ENCODE results near the gene CACNA2D4. TPM values are rescaled to one million over a fixed set of nuclear protein-coding genes. Genes with fewer than 3 reads are reported as not detected.
"Not testable (repeated sequence)": the region's sequence is repeated elsewhere in the genome, so short reads cannot be mapped to it uniquely, and the experiment has no call there.

The CACNA2D4 gene
- total RNA-seq, 1 donor, result 0.27 TPM

- H3K4me3 ChIP-seq (ENCODE audit: low read depth, low read length), result no peak overlapping the region
- DNase-seq (ENCODE audit: low read depth), result no peak
- no peak for TF ChIP-seq CTCF (IDR thresholded peaks at IDR 0.05; ENCODE audit: insufficient read depth, low read length)
These were observed 30.4 kb upstream of the CACNA2D4 start for GRCh38 chr12:1948883-1949282.

- no peak for TF ChIP-seq CTCF (IDR thresholded peaks at IDR 0.05; ENCODE audit: insufficient read depth, low read length)
- DNase-seq (ENCODE audit: low read depth), result peak; percentile 73
- no peak overlapping the region for H3K4me3 ChIP-seq (ENCODE audit: low read depth, low read length)
These were observed 28.6 kb upstream of the CACNA2D4 start for GRCh38 chr12:1947081-1947480.

- H3K4me3 ChIP-seq (ENCODE audit: low read depth, low read length), result no peak overlapping the region
- no peak for DNase-seq (ENCODE audit: low read depth)
- no peak for TF ChIP-seq CTCF (IDR thresholded peaks at IDR 0.05; ENCODE audit: insufficient read depth, low read length)
These were observed 27.8 kb upstream of the CACNA2D4 start for GRCh38 chr12:1946296-1946695.

- not testable (repeated sequence) for H3K4me3 ChIP-seq (ENCODE audit: low read depth, low read length); DNase-seq (ENCODE audit: low read depth)
These were observed 27.1 kb upstream of the CACNA2D4 start for GRCh38 chr12:1945502-1945901.

GRCh38 chr12:1939801-1940607 lies 21.6 kb upstream of the CACNA2D4 start:
- H3K4me3 ChIP-seq (ENCODE audit: low read depth, low read length), result no peak overlapping the region
- peak; percentile 90 for TF ChIP-seq CTCF (IDR thresholded peaks at IDR 0.05; ENCODE audit: insufficient read depth, low read length)
- DNase-seq (ENCODE audit: low read depth), result peak; percentile 86

- no peak for DNase-seq (ENCODE audit: low read depth)
- H3K4me3 ChIP-seq (ENCODE audit: low read depth, low read length), result no peak overlapping the region
- no peak for TF ChIP-seq CTCF (IDR thresholded peaks at IDR 0.05; ENCODE audit: insufficient read depth, low read length)
These were observed 20.9 kb upstream of the CACNA2D4 start for GRCh38 chr12:1939331-1939730.

DNA sequence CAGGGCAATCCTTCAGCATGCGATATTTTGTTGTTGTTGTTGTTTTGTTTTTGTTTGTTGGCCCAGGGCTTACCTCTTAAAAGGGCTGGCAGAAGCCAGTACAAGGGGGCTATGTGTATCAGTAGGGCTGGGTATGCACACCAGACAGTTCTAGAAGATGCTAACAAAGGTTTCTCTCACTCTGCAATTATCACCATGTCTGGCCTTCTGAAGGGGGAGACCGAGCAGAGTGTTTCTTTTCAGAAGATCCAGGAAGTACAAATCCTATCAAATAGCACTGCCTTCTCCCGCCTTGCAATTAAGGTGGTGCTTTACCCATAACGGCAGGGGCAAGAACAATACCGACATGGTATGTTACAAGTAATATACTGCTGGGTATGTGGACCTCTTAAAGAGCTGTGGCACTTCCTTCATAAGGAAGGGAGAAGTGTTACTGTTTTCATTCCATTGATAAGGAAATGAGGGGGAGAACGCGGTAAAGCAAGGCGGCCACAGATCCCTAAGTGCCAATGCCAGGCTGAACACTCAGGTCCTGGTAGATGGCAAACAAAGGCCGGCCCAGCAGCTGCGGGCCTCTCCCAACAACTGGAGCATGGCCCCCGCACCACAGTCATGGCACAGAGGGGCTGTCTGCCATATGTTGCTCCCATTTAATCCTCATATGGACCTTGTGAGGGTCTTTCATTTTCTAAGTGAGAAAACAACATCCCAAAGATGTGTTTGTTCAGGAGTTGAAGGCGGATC lies 19.2 kb upstream of the CACNA2D4 start:
- no peak for TF ChIP-seq CTCF (IDR thresholded peaks at IDR 0.05; ENCODE audit: insufficient read depth, low read length)
- DNase-seq (ENCODE audit: low read depth), result no peak

More for the DNA sequence above, 19.2 kb upstream of the CACNA2D4 start:
- no peak overlapping the region for H3K4me3 ChIP-seq (ENCODE audit: low read depth, low read length)
